ENCODE data around the gene KRTAP5-4.
"Not testable (repeated sequence)": the region's sequence is repeated elsewhere in the genome, so short reads cannot be mapped to it uniquely, and the experiment has no call there.

Gene KRTAP5-4

DNA sequence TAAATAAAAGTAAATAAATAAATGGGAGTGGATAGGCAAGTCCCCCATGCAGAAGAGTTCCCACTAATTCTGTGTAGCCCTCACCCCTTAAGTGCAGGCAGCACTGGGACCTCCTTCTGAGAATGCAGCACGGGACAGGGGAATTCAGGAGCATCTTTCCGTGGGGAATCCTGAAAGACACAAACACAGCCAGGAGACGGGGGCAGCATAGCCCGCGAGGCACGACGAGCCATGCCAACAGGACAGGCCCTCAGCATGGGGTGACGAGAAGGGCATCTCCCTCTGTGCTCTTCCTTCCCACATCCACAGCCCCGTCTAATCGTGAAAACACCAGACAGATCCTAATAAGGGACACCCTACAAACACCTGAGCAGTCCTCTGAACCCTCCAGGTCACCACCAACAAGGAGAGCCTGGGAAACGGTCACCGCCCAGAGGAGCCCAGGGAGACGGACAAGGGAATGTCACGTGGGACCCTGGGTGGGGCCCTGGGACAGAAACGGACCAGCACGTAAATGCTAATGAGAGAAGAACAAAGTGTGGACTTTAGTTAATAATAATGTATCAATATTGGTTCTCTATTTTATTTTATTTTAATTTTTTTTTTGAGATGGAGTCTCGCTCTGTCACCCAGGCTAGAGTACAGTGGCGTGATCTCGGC, 14.5 kb upstream of the KRTAP5-4 start:
- DNase-seq, result no peak

GRCh38 chr11:1633864-1634263, 11.9 kb upstream of the KRTAP5-4 start:
- no peak for DNase-seq

- DNase-seq, result no peak
Observed at GRCh38 chr11:1632053-1632714, 10.2 kb upstream of the KRTAP5-4 start.

GRCh38 chr11:1631066-1631568, 9.2 kb upstream of the KRTAP5-4 start:
- no peak for DNase-seq

DNA sequence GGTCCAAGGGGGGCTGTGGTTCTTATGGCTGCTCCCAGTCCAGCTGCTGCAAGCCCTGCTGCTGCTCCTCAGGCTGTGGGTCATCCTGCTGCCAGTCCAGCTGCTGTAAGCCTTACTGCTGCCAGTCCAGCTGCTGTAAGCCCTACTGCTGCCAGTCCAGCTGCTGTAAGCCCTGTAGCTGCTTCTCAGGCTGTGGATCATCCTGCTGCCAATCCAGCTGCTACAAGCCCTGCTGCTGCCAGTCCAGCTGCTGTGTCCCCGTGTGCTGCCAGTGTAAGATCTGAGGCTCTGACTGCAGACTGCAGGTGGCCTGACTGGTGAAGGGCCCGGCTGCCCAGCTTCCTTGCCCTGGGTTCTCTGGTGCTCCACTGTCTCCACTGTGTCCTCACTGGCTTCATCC, 8.3 kb upstream of the KRTAP5-4 start:
- DNase-seq, result no peak

GRCh38 chr11:1629326-1630185, 7.6 kb upstream of the KRTAP5-4 start, which contains the start of gene KRTAP5-5:
Gene KRTAP5-5, plus strand, starts transcription at chr11:1629775. Its CDS starts 66 bp downstream, at chr11:1629841.
- DNase-seq, result no peak

- DNase-seq, result peak; percentile 30
Observed at GRCh38 chr11:1628506-1629325, 6.8 kb upstream of the KRTAP5-4 start.

DNA sequence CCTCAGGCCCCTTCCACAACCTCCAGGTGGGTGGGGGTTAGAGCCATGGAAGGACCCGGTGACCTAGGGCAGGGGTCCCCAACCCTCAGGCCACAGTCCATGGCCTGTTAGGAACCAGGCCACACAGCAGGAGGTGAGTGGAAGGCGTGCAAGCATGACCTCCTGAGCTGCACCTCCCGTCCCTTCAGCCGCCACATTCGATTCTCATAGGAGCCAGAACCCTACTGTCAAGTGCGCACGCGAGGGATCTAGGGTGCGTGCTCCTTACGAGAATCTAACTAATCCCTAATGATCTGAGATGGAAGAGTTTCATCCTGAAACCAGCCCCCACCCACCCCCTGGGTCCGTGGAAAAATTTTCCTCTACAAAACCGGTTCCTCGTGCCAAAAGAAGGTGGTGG, 3.6 kb upstream of the KRTAP5-4 start:
- DNase-seq, result no peak

- DNase-seq, result no peak
Observed at GRCh38 chr11:1624621-1625020, 2.7 kb upstream of the KRTAP5-4 start.

DNA sequence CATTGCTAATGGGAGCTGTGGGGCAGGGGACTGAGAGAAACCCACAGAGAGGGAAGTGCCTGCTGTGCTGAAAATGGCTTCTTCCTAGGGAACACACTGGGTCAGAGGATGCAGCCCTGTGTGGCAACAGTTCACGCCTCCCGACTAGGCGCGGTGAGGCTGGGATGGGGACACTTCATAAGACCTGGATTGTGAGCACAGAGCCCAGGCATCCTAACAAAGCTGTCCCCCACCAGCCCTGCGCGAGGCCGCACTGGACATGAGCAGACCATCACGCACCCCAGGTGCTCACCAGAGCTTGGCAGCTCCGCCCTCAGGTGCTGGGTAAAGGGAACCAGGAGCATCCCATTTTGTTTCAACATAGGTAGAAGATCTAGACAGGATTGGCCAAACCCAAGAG, 1.8 kb upstream of the KRTAP5-4 start:
- DNase-seq, result no peak

- DNase-seq, result no peak
Observed at GRCh38 chr11:1619449-1619848, 2.5 kb downstream of the KRTAP5-4 start.

DNA sequence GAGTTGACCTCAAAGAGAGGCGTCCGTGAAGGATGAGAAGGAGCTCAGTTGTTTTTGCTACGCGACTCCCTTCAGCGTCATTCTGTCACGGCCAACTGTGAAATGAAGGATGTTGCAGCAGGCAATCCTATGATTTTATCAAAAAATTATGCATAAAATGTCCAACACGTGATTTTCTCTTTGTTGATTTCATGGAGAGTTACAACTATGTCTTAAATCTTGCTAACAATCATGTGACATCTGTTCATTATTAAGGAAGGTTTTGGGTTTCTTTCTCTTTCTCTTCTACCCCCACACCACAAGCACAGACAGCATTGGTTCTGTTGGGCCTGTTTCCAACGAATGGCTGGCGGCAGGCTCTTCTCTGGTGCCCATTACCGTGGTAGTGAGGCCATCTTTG, 3.7 kb downstream of the KRTAP5-4 start:
- no peak for DNase-seq

DNA sequence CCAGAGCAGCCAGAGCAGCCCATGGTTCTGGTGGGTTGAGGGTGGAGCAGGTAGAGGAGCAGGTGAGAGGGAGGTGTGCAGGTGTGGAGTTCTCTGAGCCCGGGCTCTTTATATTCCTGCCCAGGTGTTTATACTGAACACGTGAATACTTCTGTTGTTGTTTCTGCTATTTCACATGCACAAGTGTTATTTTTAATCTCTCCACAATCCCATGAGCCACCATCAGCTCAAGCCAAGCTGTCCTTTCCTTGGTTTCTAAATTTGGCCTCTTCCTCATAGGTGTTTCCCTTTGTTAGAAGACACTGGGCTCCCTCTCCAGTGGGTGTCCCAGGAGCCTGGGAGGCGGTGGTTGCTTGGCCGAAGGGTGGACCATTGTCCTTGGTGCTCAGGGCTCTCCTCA, 13.6 kb downstream of the KRTAP5-4 start, which contains the start of gene KRTAP5-3:
TSS of gene KRTAP5-3 (minus strand) at position 101 of the 400 bp plus-strand sequence. CDS start at position 23, 78 bp downstream.
- no peak for DNase-seq

DNA sequence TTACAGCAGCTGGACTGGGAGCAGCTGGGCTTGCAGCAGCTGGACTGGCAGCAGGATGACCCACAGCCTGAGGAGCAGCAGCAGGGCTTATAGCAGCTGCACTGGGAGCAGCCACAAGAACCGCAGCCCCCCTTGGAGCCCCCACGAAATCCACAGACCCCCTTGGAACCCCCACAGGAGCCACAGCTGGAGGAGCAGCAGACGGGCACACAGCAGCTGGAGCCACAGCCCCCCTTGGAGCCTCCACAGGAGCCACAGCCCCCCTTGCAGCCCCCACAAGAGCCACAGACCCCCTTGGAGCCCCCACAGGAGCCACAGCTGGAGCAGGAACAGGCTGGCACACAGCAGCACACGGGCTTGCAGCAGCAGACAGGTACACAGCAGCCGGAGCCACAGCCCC, 14.0 kb downstream of the KRTAP5-4 start:
- not testable (repeated sequence) for DNase-seq

GRCh38 chr11:1607156-1607845, 14.6 kb downstream of the KRTAP5-4 start:
- not testable (repeated sequence) for DNase-seq

- DNase-seq, result not testable (repeated sequence)
Observed at GRCh38 chr11:1605923-1606322, 16.0 kb downstream of the KRTAP5-4 start.

DNA sequence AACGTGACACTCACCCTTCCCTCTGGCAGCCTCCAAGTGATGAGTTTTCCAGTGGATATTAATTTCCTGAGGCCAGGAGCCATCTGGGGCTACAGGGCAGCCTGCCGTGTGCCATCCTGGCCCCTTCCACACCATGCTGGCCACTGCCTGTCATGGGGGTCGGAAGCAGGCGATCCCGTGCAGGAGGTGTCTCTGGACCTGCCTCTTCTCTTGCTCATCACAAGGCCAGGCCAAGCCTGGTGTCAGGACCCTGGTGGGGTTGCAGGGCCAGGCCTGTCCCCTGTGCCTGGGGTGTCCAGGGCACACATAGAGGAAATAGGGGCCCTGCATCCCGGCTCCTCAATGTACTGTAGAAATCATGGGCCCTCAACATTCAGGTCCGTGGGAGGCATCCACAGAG, 17.2 kb downstream of the KRTAP5-4 start:
- DNase-seq, result no peak

- DNase-seq, result no peak
Observed at GRCh38 chr11:1604181-1604580, 17.8 kb downstream of the KRTAP5-4 start.

DNA sequence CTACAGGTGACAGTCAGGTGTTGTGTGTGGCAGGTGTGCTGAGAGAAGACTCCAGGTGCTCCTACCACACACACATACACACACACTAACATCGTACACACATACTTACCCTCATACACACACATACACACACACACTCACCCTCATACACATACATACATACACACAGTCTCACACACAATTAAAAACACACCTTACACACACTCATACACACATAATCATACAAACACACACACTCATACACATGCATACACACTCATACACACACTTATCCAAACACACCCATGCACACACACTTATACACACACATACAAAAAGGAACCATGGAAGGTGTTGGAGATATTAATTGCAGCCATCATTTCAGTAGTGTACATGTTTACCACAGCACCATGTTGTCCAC, 18.3 kb downstream of the KRTAP5-4 start:
- no peak for DNase-seq

DNA sequence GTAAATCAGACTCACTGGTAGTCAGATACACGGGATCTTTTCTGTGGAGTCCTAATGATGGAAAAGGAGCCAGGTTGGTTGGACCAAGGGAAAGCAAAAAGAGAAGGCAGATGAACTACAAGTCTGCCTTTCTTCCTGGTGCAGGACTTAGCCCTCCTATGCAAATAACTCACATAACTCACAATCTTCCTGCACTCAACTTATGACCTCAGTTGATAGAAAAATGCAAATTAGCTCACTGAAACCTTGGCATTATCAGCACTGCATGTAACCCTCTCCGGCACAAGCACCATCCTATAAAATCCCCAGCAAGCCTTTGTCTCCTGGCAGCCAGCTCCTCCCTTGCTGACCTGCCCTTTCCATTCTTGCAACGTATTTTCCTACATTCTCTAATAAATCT, 20.3 kb downstream of the KRTAP5-4 start:
- DNase-seq, result peak; percentile 84

- DNase-seq, result no peak
Observed at GRCh38 chr11:1600626-1601025, 21.3 kb downstream of the KRTAP5-4 start.

DNA sequence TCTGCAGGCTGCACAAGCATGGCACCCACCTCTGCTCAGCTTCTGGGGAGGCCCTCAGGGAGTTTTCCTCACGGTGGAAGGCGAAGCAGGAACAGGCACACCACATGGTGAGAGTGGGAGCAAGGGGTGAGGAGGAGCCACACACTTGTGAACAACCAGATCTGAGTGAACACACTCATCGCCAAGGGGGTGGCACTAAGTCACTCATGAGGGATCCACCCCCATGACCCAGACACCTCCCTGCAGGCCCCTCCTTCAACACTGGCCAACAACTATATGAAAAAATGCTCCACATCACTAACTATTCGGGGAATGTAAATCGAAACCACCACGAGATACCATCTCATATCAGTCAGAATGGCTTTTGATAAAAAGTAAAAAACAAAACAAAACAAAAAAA, 23.1 kb downstream of the KRTAP5-4 start:
- DNase-seq, result no peak
